ENCODE measurements around the gene CLIP4.
A peak's percentile ranks its signal among the peaks of the same experiment; 100 is the strongest.

Gene CLIP4

DNA sequence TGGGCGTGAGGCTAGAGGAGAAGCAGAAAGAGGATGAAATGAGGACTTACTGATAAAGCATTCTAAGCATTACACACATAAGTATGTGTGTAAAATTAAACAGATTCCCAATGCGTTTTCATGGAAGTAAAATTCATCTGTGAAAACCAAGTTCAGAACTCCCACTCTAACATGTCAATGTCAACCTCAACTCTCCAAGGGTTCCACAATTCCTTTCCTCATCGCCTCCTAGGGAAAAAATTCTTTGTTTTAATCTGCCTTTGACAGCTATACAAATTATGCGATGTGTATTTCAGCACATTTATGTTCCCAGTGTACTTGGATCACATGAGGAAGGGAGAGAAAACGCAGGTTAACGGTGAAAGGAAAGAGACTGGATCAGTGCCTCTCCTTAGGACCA is 76.6 kb downstream of the CLIP4 start:
- no peak for DNase-seq (ENCODE audit: low read depth in 2 of 2)

- DNase-seq (ENCODE audit: low read depth in 2 of 2), result peak; percentile 73 to 76
These were observed 77.3 kb downstream of the CLIP4 start for GRCh38 chr2:29192526-29192925.

DNA sequence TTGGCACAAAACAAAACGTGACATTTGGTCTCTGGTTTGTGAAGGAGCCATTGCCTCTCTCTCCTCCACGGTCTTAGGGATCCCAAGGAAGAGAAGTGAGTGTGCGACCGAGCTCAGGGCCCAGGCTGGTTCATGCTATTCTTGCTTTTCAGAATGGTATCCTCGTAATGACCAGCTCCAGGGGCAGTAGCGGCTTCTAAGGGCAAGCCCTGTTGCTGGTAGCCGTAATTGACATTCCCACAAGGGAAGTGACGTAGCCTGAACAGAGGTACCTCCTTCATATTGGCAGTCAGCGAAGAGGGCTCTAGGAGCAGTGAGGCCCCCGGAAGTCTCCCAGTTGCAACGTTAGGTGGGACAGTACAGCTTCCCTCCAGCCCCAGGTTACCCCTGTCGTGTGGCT is 77.9 kb downstream of the CLIP4 start:
- no peak for DNase-seq (ENCODE audit: low read depth in 2 of 2)

DNA sequence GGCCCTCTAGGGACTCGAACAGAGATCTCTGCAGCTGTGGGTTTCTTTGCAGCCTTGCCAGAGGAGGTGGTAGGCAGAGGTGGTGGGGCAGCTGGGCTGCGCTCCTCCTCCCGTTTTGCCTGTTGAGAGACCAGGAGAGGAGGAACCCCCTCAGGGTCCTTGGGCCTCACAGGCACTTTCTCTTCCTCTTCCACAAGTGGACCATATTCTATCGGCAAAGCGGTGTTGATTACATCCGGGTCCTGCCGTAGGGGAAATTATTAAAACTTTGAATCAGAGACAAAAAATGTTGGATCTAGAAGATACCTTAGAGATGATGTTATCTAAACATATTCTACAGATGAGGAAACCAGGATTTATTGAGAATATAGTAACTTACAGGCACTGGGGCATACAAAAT is 78.5 kb downstream of the CLIP4 start:
- no peak for DNase-seq (ENCODE audit: low read depth in 2 of 2)

DNA sequence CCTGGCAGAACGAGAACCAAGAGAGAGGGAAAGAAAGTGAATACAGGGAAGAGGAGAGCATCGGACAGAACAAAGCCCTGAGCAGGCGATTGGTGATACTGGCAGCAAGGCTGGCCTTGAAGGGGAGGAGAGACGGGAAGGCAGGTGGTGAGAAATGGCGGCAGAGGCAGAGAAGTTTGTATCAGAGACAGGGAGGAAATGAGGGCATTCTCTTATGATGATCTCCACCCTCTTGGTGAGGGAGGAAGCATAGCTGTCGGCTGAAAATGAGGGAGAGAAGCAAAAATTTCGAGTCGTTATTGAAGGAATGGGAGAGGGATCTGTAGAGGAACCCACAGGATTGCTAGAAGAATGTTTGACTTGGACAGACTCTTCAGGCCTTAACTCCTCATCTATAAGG is 80.6 kb downstream of the CLIP4 start:
- DNase-seq (ENCODE audit: low read depth in 2 of 2), result peak in 1 of 2 experiments; percentile 2

- peak in 1 of 2 experiments; percentile 6 for DNase-seq (ENCODE audit: low read depth in 2 of 2)
These were observed 81.9 kb downstream of the CLIP4 start for GRCh38 chr2:29196792-29197788.

DNA sequence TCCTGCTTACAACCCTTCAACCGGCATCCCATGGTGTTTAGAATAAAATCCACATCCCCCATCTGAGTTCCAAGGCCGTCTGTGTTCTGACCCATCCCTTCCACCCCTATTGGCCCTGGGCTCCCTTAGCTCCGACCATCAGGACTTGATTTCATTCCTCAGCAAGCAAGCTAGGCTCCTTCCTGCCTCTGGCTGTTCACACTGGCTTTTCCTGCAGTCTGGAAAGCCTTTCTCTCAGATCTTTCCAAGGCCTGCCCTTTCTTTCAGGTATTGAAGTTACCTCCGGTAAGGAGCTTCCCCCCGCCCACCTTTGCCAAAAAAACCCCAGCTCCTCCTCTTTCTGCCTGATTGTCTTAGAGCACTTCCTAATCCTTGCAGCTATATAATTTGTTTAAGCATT is 86.8 kb downstream of the CLIP4 start:
- no peak for DNase-seq (ENCODE audit: low read depth in 2 of 2)

- no peak for DNase-seq (ENCODE audit: low read depth in 2 of 2)
These were observed 87.7 kb downstream of the CLIP4 start for GRCh38 chr2:29202819-29203495.

DNA sequence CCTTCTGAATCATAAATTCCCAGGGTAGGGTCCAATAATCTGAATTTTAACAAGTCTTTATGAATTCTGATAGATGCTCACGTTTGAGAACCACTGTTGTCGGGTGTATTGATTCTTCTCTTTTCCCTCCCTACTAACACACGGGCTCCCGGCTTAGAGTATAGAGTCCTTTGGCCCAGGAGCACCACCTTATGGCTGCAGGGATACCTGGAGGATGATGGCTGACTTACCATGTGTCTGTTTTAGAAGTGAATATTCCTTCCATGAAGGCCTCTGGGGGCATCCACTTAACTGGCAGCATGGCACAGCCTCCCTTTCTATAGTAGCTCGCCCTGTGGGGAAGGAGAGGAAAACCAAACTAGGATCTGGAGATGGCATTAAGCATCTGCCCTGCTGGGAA is 91.7 kb downstream of the CLIP4 start:
- DNase-seq (ENCODE audit: low read depth in 2 of 2), result no peak

- DNase-seq (ENCODE audit: low read depth in 2 of 2), result no peak
These were observed 92.3 kb downstream of the CLIP4 start for GRCh38 chr2:29207352-29208148.

- DNase-seq (ENCODE audit: low read depth in 2 of 2), result no peak
These were observed 94.3 kb downstream of the CLIP4 start for GRCh38 chr2:29209551-29209950.

GRCh38 chr2:29212009-29212408 is 96.8 kb downstream of the CLIP4 start:
- no peak for DNase-seq (ENCODE audit: low read depth in 2 of 2)

GRCh38 chr2:29213888-29214291 is 98.7 kb downstream of the CLIP4 start:
- DNase-seq (ENCODE audit: low read depth in 2 of 2), result no peak

- DNase-seq (ENCODE audit: low read depth in 2 of 2), result no peak
These were observed 99.9 kb downstream of the CLIP4 start for GRCh38 chr2:29215073-29215472.

- DNase-seq (ENCODE audit: low read depth in 2 of 2), result no peak
These were observed 100.8 kb downstream of the CLIP4 start for GRCh38 chr2:29215739-29216608.

DNA sequence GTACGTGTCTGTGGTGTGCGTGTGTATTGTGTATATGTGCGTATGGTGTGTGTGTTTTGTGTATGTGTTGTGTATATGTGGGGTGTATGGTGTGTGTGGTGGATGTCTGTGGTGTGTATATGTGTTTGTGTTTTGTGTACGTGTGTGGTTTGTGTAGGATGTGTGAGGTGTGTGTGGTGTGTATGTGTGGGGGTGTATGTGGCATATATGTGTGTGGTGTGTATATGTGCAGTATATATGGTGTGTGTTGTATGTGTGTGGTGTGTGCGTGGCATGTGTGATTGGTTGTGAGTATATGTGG is 101.3 kb downstream of the CLIP4 start:
- no peak for DNase-seq (ENCODE audit: low read depth in 2 of 2)

DNA sequence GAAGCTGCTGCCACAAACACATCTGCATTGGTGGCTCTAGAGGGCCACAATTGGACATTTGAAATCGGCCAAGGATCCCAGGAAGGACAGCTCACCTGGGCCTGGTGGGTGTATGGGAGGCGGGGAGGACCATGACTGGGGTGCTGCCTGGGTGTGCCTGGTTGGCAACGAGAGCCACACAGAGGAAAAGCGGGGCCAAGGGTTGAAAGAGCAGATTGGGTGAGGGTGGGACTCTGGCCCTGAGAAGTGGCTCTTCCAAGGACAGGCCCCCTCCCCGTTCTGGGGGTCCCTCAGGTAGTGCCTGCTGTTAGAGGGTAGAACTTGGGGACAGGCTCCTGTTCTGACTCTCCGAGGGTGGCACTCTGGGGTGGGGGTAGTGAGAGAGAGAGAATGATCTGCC is 102.9 kb downstream of the CLIP4 start:
- no peak for DNase-seq (ENCODE audit: low read depth in 2 of 2)

- no peak for DNase-seq (ENCODE audit: low read depth in 2 of 2)
These were observed 103.4 kb downstream of the CLIP4 start for GRCh38 chr2:29218550-29219125.

GRCh38 chr2:29219374-29219773 is 104.2 kb downstream of the CLIP4 start:
- no peak for DNase-seq (ENCODE audit: low read depth in 2 of 2)

DNA sequence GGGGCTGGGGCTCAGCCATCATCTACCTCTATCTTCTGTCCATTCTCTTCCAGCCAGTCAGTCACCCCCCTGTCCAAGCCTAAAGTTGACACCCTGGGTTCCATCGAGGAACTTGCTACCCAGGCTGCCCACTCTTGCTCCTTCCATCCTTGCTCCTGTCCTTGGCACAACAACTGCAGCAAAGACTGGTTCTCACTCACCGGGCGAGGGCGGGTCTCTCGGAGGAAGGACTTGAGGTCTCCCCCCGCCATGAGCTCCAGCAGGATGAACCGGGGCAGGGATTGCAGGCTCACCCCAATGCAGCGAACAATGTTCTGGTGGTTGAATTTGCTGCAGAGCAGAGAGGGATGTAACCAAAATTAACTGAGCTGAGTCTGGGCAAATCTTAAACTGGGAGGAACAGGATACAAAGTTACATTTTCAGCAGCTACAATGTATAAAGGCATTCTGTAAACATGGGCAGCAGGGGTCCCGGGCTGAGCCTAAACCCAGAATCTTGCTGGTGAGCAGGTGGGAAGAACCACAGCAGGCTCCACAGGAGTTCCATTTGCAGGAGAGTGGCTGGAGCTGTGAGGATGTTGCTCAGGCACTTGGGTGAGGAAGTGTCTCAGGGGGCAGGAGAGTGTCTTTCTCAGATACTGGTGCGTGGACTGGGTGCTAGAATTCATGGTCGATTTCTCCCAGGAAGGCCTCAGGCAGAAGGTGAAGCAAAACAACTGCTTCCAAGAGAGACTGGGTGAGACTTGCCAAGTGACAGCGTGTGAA is 105.5 kb downstream of the CLIP4 start:
- no peak for DNase-seq (ENCODE audit: low read depth in 2 of 2)

Data from fibroblast of skin of left biceps (primary cell).